Astrocyte (in vitro differentiated cells and primary cell): ENCODE results near the gene NCOA7. TPM values are rescaled to one million over a fixed set of nuclear protein-coding genes. Genes with fewer than 3 reads are reported as not detected.

Experiments
- DNase-seq: peaks from one replicate; pipeline ENCODE4 v3.0.0-alpha.2; 2010; ENCODE audit warnings: low read depth
- FAIRE-seq: peaks from 2 replicates; lab custom pipeline; 2011; peaks lifted over from hg19 to GRCh38; lab: Jason Lieb, UNC
- H2AFZ ChIP-seq: 2 replicates; pipeline ENCODE4 v1.6.0; 2012; ENCODE audit warnings: low read depth, low read length, inconsistent platforms
- H3K27ac ChIP-seq: 2 replicates; pipeline ENCODE4 v1.5.1; 2011; ENCODE audit warnings: low read depth, low read length, inconsistent platforms
- H3K27me3 ChIP-seq: 2 replicates; pipeline ENCODE4 v1.6.0; 2011; ENCODE audit warnings: low read length, inconsistent platforms; ENCODE audit not compliant: insufficient read depth
- H3K36me3 ChIP-seq: 2 replicates; pipeline ENCODE4 v1.5.1; 2011; ENCODE audit warnings: low read length, inconsistent platforms; ENCODE audit not compliant: insufficient read depth
- H3K4me1 ChIP-seq: 2 replicates; pipeline ENCODE4 v1.5.1; 2011; ENCODE audit warnings: low read length, inconsistent platforms; ENCODE audit not compliant: insufficient read depth
- H3K4me2 ChIP-seq: 2 replicates; pipeline ENCODE4 v1.6.0; 2012; ENCODE audit warnings: low read length, inconsistent platforms
- H3K4me3 ChIP-seq: 2 replicates; pipeline ENCODE4 v1.5.1; 2011; ENCODE audit warnings: low read depth, mild to moderate bottlenecking, low read length, inconsistent platforms; ENCODE audit not compliant: insufficient read depth
- H3K79me2 ChIP-seq: 2 replicates; pipeline ENCODE4 v1.6.0; 2012; ENCODE audit warnings: mild to moderate bottlenecking, low read length, inconsistent platforms; ENCODE audit not compliant: insufficient read depth
- H3K9ac ChIP-seq: 2 replicates; pipeline ENCODE4 v1.6.0; 2012; ENCODE audit warnings: mild to moderate bottlenecking, low read length, inconsistent platforms
- H3K9me3 ChIP-seq: 2 replicates; pipeline ENCODE4 v1.5.1; 2012; ENCODE audit warnings: low read depth, mild to moderate bottlenecking, low read length, inconsistent platforms; ENCODE audit not compliant: insufficient read depth
- H4K20me1 ChIP-seq: 2 replicates; pipeline ENCODE4 v1.6.0; 2012; ENCODE audit warnings: low read length, inconsistent platforms; ENCODE audit not compliant: insufficient read depth
- H3K27ac Mint-ChIP-seq: one replicate; pipeline ENCODE4 v1.8.0; 2021; ENCODE audit warnings: mild to moderate bottlenecking, mixed read lengths; ENCODE audit not compliant: unreplicated experiment
- H3K27me3 Mint-ChIP-seq: one replicate; pipeline ENCODE4 v1.8.0; 2021; ENCODE audit warnings: low read depth, mixed read lengths; ENCODE audit not compliant: unreplicated experiment
- H3K36me3 Mint-ChIP-seq: one replicate; pipeline ENCODE4 v1.8.0; 2021; ENCODE audit warnings: low read depth, mixed read lengths; ENCODE audit not compliant: unreplicated experiment
- H3K4me1 Mint-ChIP-seq: one replicate; pipeline ENCODE4 v1.8.0; 2021; ENCODE audit warnings: low read depth, mixed read lengths; ENCODE audit not compliant: unreplicated experiment
- H3K4me3 Mint-ChIP-seq: one replicate; pipeline ENCODE4 v1.8.0; 2021; ENCODE audit warnings: mild to moderate bottlenecking, moderate library complexity, mixed read lengths; ENCODE audit not compliant: unreplicated experiment
- H3K9me3 Mint-ChIP-seq: one replicate; pipeline ENCODE4 v1.8.0; 2021; ENCODE audit warnings: mild to moderate bottlenecking, mixed read lengths; ENCODE audit not compliant: unreplicated experiment
- EZH2 ChIP-seq: IDR thresholded peaks from 2 replicates; pipeline ENCODE4 v1.6.1; 2012; ENCODE audit warnings: mild to moderate bottlenecking, low read length, inconsistent platforms; ENCODE audit not compliant: insufficient read depth
- total RNA-seq: library from RNA; stranded (reverse); gene quantifications from 2 replicates; pipeline ENCODE4 v1.2.1, GENCODE V29; 2021
- TF ChIP-seq, protein P1 (sequence below): IDR thresholded peaks from 2 replicates; pipeline ENCODE4 v1.5.1; 2011; ENCODE audit warnings: low read depth, mild to moderate bottlenecking, inconsistent platforms, low read length, moderate library complexity; ENCODE audit not compliant: insufficient read depth

NCOA7 gene
- total RNA-seq, 1 donor from 2014 or later: 26.0 TPM

GRCh38 chr6:125918681-125919566 lies 128.2 kb downstream of the NCOA7 start:
- peak; percentile 82 for DNase-seq

DNA sequence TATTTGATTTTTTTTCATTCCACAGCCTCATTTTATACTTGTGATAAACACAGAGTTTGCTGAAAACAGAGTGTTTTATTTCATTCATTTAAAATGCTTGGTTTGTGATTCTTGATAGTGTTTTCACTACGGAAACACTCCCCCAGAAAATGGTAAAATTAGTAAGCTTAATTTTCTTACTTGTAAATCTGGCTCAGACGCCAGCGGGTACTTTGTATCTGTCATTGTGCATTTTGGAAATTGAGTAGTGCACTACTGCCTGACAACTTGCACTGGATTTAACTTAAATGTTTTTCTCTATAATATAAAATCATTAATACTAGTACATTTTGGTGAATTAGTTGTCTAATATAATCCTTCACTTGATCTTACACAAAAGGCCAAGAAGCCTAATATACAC lies 128.9 kb downstream of the NCOA7 start:
- H3K4me2 ChIP-seq: peak overlapping the region; percentile 72
- DNase-seq: no peak
- Mint-ChIP-seq H3K27me3 (no peaks in the 10 kb centered on the region), H3K4me3 (peak overlapping the region; percentile 75), H3K9me3 (no peaks in the 10 kb centered on the region), H3K27ac (no peak overlapping the region), H3K4me1 (peaks cover 11% of the 10 kb centered on the region), H3K36me3 (peaks cover 26% of the 10 kb centered on the region)
- no peaks in the 10 kb centered on the region for H3K4me1 ChIP-seq
- no peak for FAIRE-seq
- H3K4me3 ChIP-seq: no peak overlapping the region
- H4K20me1 ChIP-seq: no peaks in the 10 kb centered on the region
- TF ChIP-seq, protein P1, sequence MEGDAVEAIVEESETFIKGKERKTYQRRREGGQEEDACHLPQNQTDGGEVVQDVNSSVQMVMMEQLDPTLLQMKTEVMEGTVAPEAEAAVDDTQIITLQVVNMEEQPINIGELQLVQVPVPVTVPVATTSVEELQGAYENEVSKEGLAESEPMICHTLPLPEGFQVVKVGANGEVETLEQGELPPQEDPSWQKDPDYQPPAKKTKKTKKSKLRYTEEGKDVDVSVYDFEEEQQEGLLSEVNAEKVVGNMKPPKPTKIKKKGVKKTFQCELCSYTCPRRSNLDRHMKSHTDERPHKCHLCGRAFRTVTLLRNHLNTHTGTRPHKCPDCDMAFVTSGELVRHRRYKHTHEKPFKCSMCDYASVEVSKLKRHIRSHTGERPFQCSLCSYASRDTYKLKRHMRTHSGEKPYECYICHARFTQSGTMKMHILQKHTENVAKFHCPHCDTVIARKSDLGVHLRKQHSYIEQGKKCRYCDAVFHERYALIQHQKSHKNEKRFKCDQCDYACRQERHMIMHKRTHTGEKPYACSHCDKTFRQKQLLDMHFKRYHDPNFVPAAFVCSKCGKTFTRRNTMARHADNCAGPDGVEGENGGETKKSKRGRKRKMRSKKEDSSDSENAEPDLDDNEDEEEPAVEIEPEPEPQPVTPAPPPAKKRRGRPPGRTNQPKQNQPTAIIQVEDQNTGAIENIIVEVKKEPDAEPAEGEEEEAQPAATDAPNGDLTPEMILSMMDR: no peak
- no peak for TF ChIP-seq EZH2
- no peak overlapping the region for H2AFZ ChIP-seq
- peak overlapping the region; percentile 54 for H3K9ac ChIP-seq
- H3K27ac ChIP-seq: no peak overlapping the region
- no peaks in the 10 kb centered on the region for H3K79me2 ChIP-seq
- H3K27me3 ChIP-seq: no peaks in the 10 kb centered on the region
- peaks cover 7% of the 10 kb centered on the region for H3K36me3 ChIP-seq
- H3K9me3 ChIP-seq: no peaks in the 10 kb centered on the region

More at GRCh38 chr6:125918681-125919566, 128.2 kb downstream of the NCOA7 start:
- H3K4me3 Mint-ChIP-seq: peak overlapping the region; percentile 75
- no peak overlapping the region for H3K27ac ChIP-seq
- H3K79me2 ChIP-seq: no peaks in the 10 kb centered on the region
- TF ChIP-seq EZH2: no peak
- TF ChIP-seq, protein P1: no peak
- no peaks in the 10 kb centered on the region for H3K27me3 ChIP-seq
- no peak overlapping the region for H2AFZ ChIP-seq
- peak overlapping the region; percentile 58 for H3K27ac Mint-ChIP-seq
- no peaks in the 10 kb centered on the region for H4K20me1 ChIP-seq
- peak overlapping the region; percentile 54 for H3K9ac ChIP-seq
- no peaks in the 10 kb centered on the region for H3K27me3 Mint-ChIP-seq
- peak overlapping the region; percentile 72 for H3K4me2 ChIP-seq
- peaks cover 4% of the 10 kb centered on the region for H3K36me3 ChIP-seq
- no peaks in the 10 kb centered on the region for H3K9me3 ChIP-seq
- peaks cover 11% of the 10 kb centered on the region for H3K4me1 Mint-ChIP-seq
- H3K9me3 Mint-ChIP-seq: no peaks in the 10 kb centered on the region
- no peak for FAIRE-seq
- H3K4me1 ChIP-seq: peaks cover 3% of the 10 kb centered on the region
- peaks cover 26% of the 10 kb centered on the region for H3K36me3 Mint-ChIP-seq
- H3K4me3 ChIP-seq: peak overlapping the region; percentile 35
